HFF-Myc (cell line): ENCODE results near the gene GRAMD1A.
A peak's percentile ranks its signal among the peaks of the same experiment; 100 is the strongest.
"Not testable (repeated sequence)": the region's sequence is repeated elsewhere in the genome, so short reads cannot be mapped to it uniquely, and the experiment has no call there.

Experiments
- DNase-seq: peaks from one replicate; pipeline ENCODE4 v3.0.0-alpha.2; 2011; ENCODE audit warnings: low read depth; ENCODE audit errors: extremely low read depth
- H3K4me3 ChIP-seq: replicated peaks from 2 replicates; pipeline ENCODE4 v1.5.1; 2011; ENCODE audit warnings: low read depth, mild to moderate bottlenecking, control low read depth, low read length
- TF ChIP-seq, protein P1 (sequence below): IDR thresholded peaks from 2 replicates; pipeline ENCODE4 v1.5.1; 2012; ENCODE audit warnings: mild to moderate bottlenecking, low read depth, low read length, control low read depth; ENCODE audit errors: missing control alignments

The GRAMD1A gene

DNA sequence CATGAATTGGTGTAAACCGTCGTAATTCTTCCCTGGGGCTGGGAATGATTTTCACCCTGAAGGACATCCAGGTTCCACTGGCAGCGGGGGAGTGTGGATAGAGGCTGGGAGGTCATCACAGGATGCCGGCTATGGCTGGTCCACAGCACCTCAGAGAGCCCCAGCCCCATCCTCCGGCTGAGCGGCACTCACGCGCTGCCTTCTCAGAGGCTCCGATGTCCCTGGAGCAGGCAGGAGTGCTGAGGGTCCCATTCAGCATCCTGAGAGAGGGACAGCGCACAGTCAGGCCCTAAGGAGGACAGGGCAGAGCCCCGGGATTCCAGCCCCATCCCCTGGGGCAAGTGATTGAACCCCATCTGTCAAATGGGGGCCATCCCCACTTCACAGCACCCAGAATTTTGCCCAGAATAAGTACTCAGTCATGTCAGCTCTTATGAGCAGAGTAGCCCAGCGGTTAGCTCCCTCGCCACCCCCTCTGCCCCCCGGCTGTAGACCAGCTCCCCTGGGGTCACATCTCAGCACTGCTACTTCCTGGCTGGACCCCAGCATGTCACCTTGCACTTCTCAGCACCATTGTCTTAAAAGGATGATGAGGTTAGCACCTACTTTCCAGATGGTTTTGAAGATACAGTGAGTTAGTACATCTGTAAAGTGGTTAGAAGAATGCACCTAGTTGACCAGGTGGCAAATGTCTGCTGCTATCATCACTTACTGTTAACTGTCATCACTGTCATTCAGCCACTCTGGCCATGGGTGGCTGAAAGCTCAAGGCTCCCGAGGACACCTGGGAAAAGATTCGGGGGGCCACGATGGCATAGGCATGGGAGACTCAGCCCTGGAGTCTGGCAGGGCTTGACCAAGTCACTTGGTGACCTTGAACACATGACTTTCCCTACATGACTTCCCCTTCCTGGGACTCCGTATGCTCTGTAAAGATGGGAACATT is 11.9 kb downstream of the GRAMD1A start:
- no peak for DNase-seq
- TF ChIP-seq, protein P1, sequence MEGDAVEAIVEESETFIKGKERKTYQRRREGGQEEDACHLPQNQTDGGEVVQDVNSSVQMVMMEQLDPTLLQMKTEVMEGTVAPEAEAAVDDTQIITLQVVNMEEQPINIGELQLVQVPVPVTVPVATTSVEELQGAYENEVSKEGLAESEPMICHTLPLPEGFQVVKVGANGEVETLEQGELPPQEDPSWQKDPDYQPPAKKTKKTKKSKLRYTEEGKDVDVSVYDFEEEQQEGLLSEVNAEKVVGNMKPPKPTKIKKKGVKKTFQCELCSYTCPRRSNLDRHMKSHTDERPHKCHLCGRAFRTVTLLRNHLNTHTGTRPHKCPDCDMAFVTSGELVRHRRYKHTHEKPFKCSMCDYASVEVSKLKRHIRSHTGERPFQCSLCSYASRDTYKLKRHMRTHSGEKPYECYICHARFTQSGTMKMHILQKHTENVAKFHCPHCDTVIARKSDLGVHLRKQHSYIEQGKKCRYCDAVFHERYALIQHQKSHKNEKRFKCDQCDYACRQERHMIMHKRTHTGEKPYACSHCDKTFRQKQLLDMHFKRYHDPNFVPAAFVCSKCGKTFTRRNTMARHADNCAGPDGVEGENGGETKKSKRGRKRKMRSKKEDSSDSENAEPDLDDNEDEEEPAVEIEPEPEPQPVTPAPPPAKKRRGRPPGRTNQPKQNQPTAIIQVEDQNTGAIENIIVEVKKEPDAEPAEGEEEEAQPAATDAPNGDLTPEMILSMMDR: no peak
- H3K4me3 ChIP-seq: no peak overlapping the region

DNA sequence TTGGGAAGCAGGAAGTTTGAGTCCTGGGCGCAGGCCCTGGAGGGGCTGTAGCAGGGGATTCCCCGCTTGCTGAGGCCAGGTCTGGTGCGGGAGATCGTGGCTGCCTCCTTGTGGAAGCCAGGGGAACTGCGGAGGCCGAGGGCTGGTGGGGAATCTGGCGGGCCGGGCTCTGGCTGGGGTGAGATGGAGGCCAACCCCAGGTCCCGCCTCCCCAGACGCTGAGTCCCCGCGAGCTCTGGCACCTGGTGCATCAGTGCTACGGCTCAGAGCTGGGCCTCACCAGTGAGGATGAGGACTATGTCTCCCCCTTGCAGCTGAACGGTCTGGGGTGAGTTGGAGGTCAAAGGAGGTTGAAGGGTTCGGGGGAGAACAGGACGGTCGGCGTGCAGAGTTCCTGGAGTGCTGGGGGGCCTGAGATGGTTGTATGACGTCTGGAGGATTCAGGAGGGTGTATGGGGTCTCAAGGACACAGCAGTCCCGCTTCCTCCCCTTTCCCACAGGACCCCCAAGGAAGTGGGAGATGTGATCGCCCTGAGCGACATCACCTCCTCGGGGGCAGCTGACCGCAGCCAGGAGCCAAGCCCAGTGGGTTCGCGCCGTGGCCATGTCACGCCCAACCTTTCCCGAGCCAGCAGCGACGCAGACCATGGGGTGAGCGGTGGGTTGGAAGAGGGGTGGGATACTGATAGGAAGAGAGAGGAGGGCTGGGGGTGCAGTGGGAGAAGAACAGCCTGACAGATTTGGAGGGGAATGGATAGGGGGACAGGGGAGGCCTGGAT is 13.1 kb downstream of the GRAMD1A start:
- no peak overlapping the region for H3K4me3 ChIP-seq
- TF ChIP-seq, protein P1: peak; percentile 89
- no peak for DNase-seq

DNA sequence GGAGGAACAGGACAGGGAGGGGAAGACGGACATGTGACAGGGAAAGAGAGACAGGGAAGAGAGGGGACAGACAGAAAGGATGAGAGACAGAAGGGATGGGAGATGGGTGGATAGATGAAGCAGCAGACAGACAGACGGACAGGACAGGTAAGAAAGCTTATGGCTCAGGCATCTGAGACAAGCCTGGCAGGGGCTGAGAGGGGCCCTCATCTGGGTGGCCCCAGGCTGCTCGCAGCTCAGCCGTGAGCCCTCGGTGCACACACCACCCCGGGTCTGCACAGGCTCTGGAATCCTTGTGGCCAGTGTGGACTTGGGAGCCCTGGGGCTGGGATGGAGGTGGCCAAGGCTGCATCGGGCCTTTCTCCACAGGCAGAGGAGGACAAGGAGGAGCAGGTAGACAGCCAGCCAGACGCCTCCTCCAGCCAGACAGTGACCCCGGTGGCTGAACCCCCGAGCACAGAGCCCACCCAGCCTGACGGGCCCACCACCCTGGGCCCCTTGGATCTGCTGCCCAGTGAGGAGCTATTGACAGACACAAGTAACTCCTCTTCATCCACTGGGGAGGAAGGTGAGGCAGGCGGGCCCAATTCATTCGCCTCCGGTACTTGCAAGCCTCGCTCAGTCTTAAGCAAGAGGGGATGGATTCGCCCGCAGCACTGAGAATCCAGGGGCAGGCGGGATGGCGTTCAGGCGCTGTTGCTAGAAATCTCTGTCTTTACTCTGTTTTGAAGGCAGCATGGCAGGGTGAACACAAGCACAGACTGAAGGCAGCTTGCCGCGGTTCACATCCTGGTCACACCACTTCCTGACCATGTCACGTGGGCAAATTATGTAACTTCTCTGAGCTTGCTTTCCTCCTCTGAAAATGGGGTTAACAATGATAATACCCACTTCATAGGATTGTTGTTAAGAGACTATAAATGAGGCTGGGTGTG is 14.0 kb downstream of the GRAMD1A start:
- TF ChIP-seq, protein P1: no peak
- DNase-seq: no peak
- no peak overlapping the region for H3K4me3 ChIP-seq

DNA sequence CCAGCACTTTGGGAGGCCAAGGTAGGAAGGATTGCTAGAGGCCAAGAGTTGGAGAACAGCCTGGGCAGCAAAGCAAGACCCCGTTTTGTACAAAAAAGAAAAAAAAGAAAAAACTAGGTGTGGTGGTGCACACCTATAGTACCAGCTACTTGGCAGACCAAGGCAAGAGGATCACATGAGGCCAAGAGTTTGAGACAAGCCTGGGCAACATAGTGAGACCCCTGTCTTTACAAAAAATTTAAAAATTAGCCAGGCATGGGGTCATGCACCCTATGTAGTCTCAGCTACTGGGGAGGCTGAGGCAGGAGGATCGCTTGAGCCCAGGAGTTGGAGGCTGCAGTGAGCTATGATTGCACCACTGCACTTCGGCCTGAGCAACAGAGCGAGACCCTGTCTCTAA is 14.7 kb downstream of the GRAMD1A start:
- H3K4me3 ChIP-seq, DNase-seq: not testable (repeated sequence)

DNA sequence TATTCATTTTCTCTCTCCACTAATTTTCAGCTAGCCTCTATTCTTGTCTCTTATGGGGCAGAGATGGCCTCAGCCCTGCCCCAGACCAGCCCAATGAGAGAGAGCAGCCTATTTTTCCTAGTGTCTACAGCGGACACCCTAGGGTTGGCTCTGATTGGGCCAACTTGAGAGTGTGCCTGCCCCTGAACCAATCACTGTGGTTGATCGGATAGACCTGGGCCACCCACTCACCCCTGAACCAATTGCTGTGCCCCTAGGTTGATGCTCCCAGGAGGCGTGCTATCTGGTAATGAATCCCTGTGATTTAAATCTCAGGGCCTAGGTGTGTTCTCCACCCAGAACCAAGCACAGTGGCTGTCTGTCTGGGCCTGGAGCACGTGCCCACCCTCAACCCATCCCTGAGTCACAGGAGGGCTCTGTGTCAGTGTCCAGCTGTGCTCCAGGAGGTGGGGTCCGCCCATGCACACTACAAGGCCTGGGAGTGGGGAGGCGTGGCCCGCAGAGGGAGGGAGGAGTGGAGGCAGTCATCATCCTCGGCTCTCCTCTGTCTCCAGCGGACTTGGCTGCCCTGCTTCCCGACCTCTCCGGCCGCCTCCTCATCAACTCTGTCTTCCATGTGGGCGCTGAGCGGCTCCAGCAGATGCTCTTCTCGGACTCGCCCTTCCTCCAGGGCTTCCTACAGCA is 15.3 kb downstream of the GRAMD1A start:
- DNase-seq: no peak
- no peak overlapping the region for H3K4me3 ChIP-seq

DNA sequence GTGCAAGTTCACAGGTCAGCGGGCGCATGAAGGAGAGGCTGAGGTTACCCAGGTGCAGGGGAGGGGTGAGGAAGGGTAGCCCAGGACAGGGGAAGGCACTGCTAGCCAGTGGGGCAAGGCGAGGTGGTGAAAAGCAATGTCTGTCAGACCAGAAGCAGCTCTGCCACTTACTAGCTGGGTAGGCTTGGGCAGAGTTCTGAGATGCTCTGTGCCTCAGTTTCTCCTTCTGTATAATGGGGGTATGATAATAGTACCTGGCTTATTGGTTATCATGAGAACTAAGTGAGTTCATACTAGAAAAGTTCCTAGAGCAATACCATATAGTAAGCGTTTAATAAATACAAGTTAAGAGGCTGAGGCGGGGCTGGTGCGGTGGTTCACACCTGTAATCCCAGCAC is 15.8 kb downstream of the GRAMD1A start:
- TF ChIP-seq, protein P1: no peak
- no peak for DNase-seq
- H3K4me3 ChIP-seq: no peak overlapping the region

More for the DNA sequence above, 15.3 kb downstream of the GRAMD1A start:
- TF ChIP-seq, protein P1: no peak
